Keratinocyte (primary cell): ENCODE data around the gene RNLS. TPM values are rescaled to one million over a fixed set of nuclear protein-coding genes. Genes with fewer than 3 reads are reported as not detected.

ENCODE experiments used
- DNase-seq: peaks from one replicate; pipeline ENCODE4 v3.0.0-alpha.2; 2011; ENCODE audit warnings: low read depth, missing footprints, low spot score
- FAIRE-seq: peaks from 2 replicates; lab custom pipeline; 2011; peaks lifted over from hg19 to GRCh38; lab: Jason Lieb, UNC
- H2AFZ ChIP-seq: 2 replicates; pipeline ENCODE4 v1.6.0; 2012; ENCODE audit warnings: low read length, control low read depth, inconsistent platforms; ENCODE audit not compliant: control insufficient read depth
- H3K27ac ChIP-seq: 2 replicates; pipeline ENCODE4 v1.5.1; 2011; ENCODE audit warnings: low read length; ENCODE audit not compliant: control insufficient read depth, insufficient read depth
- H3K27me3 ChIP-seq: 3 replicates; pipeline ENCODE4 v1.6.0; 2011; ENCODE audit warnings: low read length; ENCODE audit not compliant: control insufficient read depth, insufficient read depth; ENCODE audit errors: extremely low read depth
- H3K36me3 ChIP-seq, 2 experiments: 2 replicates in 1 of 2; 3 replicates in 1 of 2; pipeline ENCODE4 v1.5.1; 2011; ENCODE audit warnings: low read length in 2 of 2, mild to moderate bottlenecking in 1 of 2; ENCODE audit not compliant: control insufficient read depth in 2 of 2, insufficient read depth in 2 of 2; ENCODE audit errors: extremely low read depth in 1 of 2
- H3K4me1 ChIP-seq: 3 replicates; pipeline ENCODE4 v1.5.1; 2011; ENCODE audit warnings: low read length; ENCODE audit not compliant: control insufficient read depth, insufficient read depth; ENCODE audit errors: extremely low read depth
- H3K4me2 ChIP-seq: 3 replicates; pipeline ENCODE4 v1.6.0; 2011; ENCODE audit warnings: low read depth, low read length; ENCODE audit not compliant: control insufficient read depth, insufficient read depth; ENCODE audit errors: extremely low read depth
- H3K4me3 ChIP-seq, 3 experiments: fragments of 200-600 bp in 1 of 3; sonication (generic) in 1 of 3; 2 replicates in 2 of 3; 3 replicates in 1 of 3; pipeline ENCODE4 v1.5.1; 2011 to 2016; ENCODE audit warnings: low read length in 3 of 3, mild to moderate bottlenecking in 3 of 3, control low read depth in 2 of 3, inconsistent platforms in 1 of 3, low read depth in 1 of 3, mixed read lengths in 1 of 3, mixed run types in 1 of 3, moderate library complexity in 1 of 3; ENCODE audit not compliant: control insufficient read depth in 2 of 3, insufficient read depth in 2 of 3; ENCODE audit errors: extremely low read depth in 1 of 3
- H3K79me2 ChIP-seq: 2 replicates; pipeline ENCODE4 v1.6.0; 2012; ENCODE audit warnings: low read length; ENCODE audit not compliant: control insufficient read depth, insufficient read depth
- H3K9ac ChIP-seq: 3 replicates; pipeline ENCODE4 v1.6.0; 2011; ENCODE audit warnings: low read length; ENCODE audit not compliant: control insufficient read depth, insufficient read depth; ENCODE audit errors: extremely low read depth
- H3K9me1 ChIP-seq: 3 replicates; pipeline ENCODE4 v1.6.0; 2011; ENCODE audit warnings: low read length; ENCODE audit not compliant: control insufficient read depth, insufficient read depth; ENCODE audit errors: extremely low read depth
- H3K9me3 ChIP-seq: 2 replicates; pipeline ENCODE4 v1.5.1; 2012; ENCODE audit warnings: low read depth, low read length; ENCODE audit not compliant: control insufficient read depth
- H4K20me1 ChIP-seq: 3 replicates; pipeline ENCODE4 v1.6.0; 2011; ENCODE audit warnings: low read length; ENCODE audit not compliant: control insufficient read depth, insufficient read depth; ENCODE audit errors: extremely low read depth
- EZH2 ChIP-seq: IDR thresholded peaks from one replicate; pipeline ENCODE4 v1.6.1; 2012; ENCODE audit warnings: inconsistent platforms, mild to moderate bottlenecking, low read length, moderate library complexity
- dilution Hi-C: fragments of 300-500 bp; cut with MboI; formaldehyde crosslinking; loops from one replicate; pipeline ENCODE4 v1.7.0; 2020; ENCODE audit warnings: low sequenced_read_pairs; ENCODE audit not compliant: extremely low pct_ligation_motif_present
- polyA plus RNA-seq, 5 experiments: library from polyadenylated mRNA; depleted of rRNA in 3 of 5; stranded (reverse) in 3 of 5; stranded (forward) in 1 of 5; unstranded in 1 of 5; fragments of >200 nt; gene quantifications; 1 replicate in 1 of 5; 2 replicates in 3 of 5; 3 replicates in 1 of 5; pipeline versions ENCODE4 v1.2.1 to v1.2.3, GENCODE V29; 2011 to 2012; ENCODE audit warnings: missing spikeins in 2 of 5, low read depth in 1 of 5, low replicate concordance in 1 of 5
- TF ChIP-seq, protein P1 (sequence below), 3 experiments: IDR thresholded peaks in 1 of 3; conservative IDR thresholded peaks in 1 of 3; optimal IDR thresholded peaks in 1 of 3; 2 replicates in 2 of 3; 3 replicates in 1 of 3; pipeline versions ENCODE3 to v1.5.1; 2011; ENCODE audit warnings: low read length in 3 of 3, mild to moderate bottlenecking in 3 of 3, moderate library complexity in 2 of 3, control low read depth in 1 of 3, inconsistent platforms in 1 of 3; ENCODE audit not compliant: insufficient read depth in 2 of 3; ENCODE audit errors: extremely low read depth in 1 of 3

The RNLS gene
- polyA plus RNA-seq, 1 donor (not counting 4 experiments of a cell fraction or from before 2014, with no cell fraction given): 6.8 TPM

DNA sequence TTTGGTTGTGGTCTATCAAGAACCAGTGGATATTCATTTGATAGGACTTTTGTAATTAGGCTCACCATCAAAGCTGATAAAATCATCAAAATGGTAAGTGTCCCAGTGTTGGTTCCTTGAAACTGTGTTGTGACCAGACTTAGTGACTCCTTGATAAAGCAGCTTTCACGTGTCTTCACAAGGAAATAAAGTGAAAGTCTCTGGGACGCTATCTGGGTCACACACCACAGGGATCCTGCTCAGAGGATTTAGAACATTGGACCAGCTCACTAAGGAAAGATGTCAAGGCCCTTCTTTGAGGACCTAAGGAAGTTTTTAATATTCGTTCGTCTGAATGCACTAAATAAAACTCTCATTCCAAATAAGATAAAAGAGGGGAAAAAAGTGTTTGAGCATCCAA, 193.1 kb downstream of the RNLS start:
- Histone ChIP-seq H3K27me3 (no peaks in the 10 kb centered on the region), H3K4me1 (peaks cover 18% of the 10 kb centered on the region), H3K4me2 (no peak overlapping the region), H3K36me3 (no peaks in the 10 kb centered on the region), H3K9me1 (no peaks in the 10 kb centered on the region), H4K20me1 (no peaks in the 10 kb centered on the region), H3K27ac (no peak overlapping the region), H3K4me3 (no peak overlapping the region), H2AFZ (no peak overlapping the region), H3K79me2 (no peaks in the 10 kb centered on the region), H3K9ac (no peak overlapping the region), H3K9me3 (no peaks in the 10 kb centered on the region)
- DNase-seq (no peak), FAIRE-seq (no peak)
- dilution Hi-C loops: no loop called here
- no peak for TF ChIP-seq EZH2
- TF ChIP-seq, protein P1, sequence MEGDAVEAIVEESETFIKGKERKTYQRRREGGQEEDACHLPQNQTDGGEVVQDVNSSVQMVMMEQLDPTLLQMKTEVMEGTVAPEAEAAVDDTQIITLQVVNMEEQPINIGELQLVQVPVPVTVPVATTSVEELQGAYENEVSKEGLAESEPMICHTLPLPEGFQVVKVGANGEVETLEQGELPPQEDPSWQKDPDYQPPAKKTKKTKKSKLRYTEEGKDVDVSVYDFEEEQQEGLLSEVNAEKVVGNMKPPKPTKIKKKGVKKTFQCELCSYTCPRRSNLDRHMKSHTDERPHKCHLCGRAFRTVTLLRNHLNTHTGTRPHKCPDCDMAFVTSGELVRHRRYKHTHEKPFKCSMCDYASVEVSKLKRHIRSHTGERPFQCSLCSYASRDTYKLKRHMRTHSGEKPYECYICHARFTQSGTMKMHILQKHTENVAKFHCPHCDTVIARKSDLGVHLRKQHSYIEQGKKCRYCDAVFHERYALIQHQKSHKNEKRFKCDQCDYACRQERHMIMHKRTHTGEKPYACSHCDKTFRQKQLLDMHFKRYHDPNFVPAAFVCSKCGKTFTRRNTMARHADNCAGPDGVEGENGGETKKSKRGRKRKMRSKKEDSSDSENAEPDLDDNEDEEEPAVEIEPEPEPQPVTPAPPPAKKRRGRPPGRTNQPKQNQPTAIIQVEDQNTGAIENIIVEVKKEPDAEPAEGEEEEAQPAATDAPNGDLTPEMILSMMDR (optimal IDR thresholded peaks at IDR 0.05 in 1 of 3, IDR thresholded peaks at IDR 0.05 in 1 of 3, conservative IDR thresholded peaks at IDR 0.05 in 1 of 3; ENCODE audit: extremely low read depth in 1 of 3, insufficient read depth in 2 of 3, low read length in 3 of 3): no peak

DNA sequence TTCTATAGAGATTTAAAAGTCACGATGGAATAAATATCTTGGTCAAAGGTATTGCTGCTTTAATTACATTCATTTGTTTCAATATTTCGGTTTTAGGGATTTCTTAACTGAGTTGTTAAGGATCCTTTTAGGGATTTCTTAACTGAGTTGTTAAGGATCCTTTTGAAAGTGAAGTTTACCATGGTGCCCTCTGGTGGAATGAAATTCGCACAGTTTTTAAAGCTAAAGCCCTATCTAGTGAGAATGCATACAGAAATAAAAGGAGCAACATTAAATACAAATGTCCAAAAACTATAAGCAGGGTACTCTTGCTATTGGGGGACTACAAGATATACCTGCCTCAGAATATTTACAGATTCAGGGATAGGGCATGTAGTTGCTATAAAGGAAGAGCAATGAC, 193.7 kb downstream of the RNLS start:
- Histone ChIP-seq H3K79me2 (no peaks in the 10 kb centered on the region), H3K36me3 (no peaks in the 10 kb centered on the region), H2AFZ (no peak overlapping the region), H3K27me3 (no peaks in the 10 kb centered on the region), H3K4me3 (no peak overlapping the region), H3K4me2 (no peak overlapping the region), H3K9me1 (no peaks in the 10 kb centered on the region), H3K9ac (no peak overlapping the region), H4K20me1 (no peaks in the 10 kb centered on the region), H3K4me1 (peaks cover 22% of the 10 kb centered on the region), H3K9me3 (no peaks in the 10 kb centered on the region), H3K27ac (no peak overlapping the region)
- DNase-seq (no peak), FAIRE-seq (no peak)
- TF ChIP-seq EZH2: no peak
- TF ChIP-seq, protein P1 (optimal IDR thresholded peaks at IDR 0.05 in 1 of 3, IDR thresholded peaks at IDR 0.05 in 1 of 3, conservative IDR thresholded peaks at IDR 0.05 in 1 of 3; ENCODE audit: extremely low read depth in 1 of 3, insufficient read depth in 2 of 3, low read length in 3 of 3): peak in 2 of 3 experiments; percentile 26 to 44
- dilution Hi-C loops: no loop called here
